NCI-H524 (cell line): ENCODE measurements around the gene SLC38A8.
A peak's percentile ranks its signal among the peaks of the same experiment; 100 is the strongest.

Source experiments
- DNase-seq, 2 experiments: peaks; one replicate each; lab custom pipeline; 2025; lab: John Stamatoyannopoulos, UW

The SLC38A8 gene

DNA sequence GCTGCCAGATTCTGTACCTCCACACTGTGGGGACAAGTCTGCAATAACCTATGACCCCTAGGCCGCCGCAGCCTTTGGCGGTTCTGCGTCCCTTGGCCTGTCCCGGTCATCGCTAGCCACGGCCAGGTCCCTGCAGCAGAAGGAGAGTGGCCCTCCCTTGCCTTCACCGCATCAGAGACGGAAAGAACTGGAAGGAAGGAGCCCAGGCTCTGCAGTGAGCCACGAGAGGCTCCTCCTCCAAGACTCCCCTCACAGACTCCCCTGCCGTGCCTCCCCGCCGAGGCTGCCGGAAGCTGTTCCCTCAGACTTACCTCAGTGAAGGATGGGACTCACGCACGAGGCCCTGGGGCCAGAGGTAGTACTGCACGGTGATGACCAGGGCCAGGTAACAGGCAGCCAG is 11.0 kb downstream of the SLC38A8 start:
- DNase-seq: no peak

DNA sequence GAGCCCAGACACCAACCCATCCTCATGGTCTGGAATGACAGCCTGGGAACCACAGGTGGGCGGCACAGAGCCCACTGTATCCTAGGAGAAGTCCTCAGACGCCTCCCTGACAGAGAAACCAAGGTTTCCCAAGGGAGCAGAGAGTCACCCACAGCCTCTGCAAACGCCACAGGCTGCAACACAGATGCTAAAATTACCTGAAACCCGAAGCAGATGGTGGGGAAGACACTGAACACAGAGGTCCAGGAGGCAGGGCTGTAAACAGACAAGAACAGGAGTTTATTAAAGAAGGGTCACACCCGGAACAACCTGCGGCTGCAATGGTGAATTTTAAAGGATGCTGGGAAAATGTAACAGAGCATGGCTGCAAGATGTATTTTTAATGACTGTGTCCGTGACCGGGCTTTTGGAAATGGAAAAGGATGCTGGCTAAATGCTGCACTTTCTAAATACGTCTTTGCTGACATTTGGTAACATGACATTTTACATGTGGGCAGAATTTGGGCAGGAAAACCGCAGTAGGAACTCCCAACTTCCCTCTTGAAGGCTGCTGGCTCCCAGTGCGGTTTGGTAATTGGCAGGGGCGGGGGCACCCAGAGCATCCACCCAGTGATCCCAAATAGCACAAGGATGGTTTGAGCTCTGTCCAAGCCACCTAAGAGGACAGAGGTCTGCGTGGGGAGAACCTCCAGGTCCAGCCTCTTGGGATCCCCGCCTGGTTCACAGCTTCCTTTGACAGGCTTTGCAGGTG is 13.1 kb downstream of the SLC38A8 start:
- peak; percentile 89 to 95 for DNase-seq

DNA sequence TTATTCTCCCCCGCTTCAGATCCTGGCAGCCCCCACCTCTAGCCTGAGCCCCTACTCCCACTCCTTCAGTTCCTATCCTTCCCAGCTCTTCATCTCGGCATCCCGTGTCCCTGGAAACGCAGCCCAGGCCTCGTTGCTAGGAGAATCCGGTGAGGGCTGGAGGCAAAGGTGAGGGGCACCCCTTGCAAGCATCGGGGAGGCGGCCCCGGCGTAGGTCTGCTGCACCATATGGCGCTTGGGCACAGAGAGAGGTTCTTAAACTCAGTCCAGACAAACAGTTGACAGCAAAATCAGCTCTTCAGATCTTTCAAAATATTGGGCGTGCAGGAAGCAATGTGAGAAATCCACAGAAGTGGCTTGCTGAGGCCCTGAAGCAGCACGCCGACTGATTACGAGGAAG is 15.0 kb downstream of the SLC38A8 start:
- peak; percentile 83 to 94 for DNase-seq

DNA sequence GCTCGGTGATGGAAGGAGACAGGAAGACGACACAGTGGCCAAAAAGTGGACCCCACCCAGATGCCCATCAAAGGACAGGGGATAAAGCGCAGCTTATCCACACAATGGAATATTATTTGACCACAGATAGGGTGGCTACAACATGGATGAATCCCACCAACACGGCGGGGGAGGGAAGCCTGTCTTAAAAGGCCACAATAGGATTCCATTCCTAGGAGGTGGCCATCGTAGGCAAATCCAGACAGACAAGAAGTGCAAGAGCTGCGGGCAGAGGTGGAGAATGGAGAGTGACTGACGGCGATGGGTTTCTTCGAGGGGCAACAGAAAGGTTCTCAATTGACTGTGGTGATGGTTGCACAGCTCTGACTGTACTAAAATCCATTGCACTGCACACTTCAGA is 16.0 kb downstream of the SLC38A8 start:
- DNase-seq: no peak

DNA sequence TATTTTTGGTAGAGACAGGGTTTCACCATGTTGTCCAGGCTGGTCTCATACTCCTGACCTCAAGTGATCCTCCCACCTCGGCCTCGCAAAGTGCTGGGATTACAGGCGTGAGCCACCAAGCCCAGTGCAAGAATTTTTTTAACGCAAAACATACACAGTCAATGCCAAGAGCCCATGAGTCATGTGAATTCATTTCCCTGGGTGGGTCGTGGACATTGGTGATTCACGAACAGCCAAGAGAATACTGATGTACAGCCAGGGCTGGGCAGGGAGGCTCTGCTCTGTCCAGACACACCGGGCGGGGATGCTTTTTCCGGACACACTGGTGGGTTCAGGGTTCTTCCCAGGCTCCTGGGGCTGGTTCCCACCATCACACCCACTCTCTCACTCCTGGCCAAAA is 17.7 kb downstream of the SLC38A8 start:
- no peak for DNase-seq

DNA sequence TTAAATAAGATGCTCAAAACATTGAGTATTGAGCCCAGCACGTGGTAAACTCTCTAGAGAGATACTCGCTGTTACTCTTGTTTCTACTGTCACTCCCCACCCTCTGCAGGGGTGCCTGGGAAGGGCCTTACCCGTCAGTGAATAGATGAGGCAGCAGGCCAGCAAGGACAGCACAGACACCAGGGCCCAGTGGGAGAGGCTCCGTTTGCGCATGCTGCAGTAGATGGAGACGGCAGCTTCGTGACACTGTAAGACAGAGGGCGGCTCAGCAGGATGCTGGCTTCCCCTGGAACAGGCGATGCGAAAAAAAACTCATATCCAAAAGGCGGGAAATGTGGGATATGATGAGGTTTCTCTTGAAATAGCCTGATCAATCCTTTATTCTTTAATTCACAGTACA is 20.0 kb downstream of the SLC38A8 start:
- peak in 1 of 2 experiments; percentile 25 for DNase-seq

DNA sequence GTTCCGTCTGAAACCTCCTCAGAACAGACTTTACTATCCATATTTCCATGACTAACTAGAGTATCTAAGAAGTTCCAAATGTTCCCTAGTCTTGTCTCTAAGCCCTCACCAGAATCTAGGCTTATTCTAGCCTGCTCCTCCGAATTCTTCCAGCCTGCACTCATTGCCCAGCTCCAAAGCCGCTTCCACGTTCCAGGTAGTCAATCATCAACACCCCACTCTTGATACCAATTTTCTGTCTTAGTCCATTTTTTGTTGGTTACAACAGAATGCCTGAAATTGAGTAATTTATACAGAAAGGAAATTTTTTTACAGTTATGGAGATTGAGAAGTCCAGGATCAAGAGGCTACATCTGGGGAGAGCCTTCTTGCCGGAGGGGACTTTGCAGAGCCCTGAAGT is 21.1 kb downstream of the SLC38A8 start:
- no peak for DNase-seq

DNA sequence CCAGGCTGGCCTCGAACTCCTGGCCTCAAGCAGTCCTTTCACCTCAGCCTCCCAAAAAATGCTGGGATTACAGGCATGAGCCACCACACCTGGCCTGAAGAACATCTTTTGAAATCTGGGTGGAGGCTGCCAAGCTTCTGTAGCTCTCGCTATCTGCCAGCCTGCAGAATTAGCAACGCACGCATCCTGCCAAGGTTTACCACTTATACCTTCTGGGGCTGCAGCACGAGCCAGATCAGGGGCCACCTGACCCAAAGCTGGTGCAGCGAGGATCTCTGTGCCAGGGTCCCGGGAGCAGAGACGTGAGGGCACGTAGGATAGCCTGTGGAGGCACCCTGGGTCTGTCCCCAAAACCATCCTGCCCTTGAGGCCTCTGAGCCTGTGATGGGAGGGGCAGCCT is 22.2 kb downstream of the SLC38A8 start:
- no peak for DNase-seq

DNA sequence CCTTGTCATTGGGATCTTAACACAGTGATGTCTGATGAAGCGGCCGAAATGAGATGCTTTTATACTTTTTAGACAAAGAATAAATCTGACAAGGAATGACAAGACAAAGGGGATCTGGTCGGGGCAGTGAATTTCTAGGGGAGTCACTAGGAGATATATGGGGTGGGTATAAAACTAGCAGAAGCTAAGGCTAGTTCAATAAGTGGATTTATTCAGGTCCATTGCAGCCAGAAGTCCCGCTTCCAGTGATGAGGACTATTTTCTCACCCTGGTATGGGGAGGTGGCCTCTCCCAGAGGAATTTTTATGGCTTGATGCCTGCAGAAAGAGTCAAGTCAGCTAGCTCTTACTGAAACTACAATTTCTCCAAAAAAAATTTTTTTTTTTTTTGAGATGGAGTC is 23.9 kb downstream of the SLC38A8 start:
- DNase-seq: no peak

DNA sequence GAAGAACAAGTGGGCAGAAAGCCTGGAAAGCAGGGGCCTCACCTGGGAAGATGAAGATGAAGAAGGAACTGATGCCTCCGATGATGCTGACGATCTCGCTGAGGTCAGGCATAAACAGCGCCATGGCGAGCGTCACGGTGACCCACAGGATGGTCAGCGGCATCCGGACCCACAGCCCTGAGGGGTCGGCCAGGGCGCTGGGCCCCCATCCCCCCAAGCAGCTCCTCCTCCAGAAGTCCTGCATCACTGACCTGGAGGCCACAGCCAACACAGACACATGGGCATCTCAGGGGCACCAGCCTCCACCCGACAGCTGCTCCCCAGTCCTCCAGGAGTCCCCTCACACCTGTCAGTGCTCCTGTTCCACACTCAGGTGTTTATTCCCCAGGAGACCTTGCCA is 26.1 kb downstream of the SLC38A8 start:
- no peak for DNase-seq

DNA sequence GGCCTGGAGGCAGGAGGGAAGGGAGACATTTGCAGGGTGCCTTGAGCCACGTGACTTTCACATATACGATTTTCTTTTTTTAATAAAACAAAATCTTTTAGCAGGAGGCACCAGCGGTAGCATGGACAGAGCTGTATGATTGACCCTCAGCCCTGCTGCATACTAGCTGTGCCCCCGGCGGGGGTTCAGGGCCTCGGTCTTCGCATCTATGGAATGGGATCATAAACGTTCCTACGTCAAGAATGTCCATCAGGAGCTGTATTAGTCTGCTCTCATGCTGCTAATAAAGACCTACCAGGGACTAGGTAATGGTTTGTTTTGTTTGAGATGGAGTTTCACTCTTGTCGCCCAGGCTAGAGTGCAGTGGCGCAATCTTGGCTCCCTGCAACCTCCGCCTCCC is 27.2 kb downstream of the SLC38A8 start:
- DNase-seq: no peak

DNA sequence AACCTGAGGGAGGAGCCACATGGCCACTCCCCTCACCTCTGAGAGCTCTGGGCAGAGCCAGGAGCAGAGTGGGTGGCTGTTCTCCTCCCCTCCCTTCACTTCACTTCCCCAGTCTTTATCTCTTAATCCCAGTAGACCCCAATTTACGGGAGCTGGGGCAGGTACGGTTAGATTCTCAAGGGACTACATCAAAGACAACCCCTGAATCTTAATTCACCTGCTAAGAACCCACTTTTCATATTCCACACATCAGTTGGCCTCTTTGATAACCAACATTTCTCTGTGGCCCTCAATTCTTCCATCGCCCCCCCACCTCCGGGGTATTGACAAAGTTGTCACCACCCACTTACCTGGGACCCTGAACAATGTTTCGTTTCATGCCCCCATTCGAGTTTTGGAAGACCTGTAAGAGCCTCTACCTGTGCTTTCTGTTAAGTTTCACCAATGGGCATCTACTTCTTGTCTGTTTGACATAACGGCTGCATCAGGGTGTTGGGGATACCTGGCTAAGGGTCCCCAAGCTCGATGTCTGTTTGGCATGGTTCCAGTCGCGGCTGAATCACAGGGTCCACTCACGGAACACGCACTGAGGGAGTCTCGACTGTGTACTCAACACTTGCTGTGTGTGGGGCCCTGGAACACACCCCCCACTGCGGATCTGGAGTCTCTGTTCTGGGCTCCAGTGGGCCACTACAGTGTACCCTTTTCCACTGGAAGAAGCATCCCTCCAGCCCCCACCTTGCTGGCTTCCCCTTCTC is 27.8 kb downstream of the SLC38A8 start:
- DNase-seq: no peak

DNA sequence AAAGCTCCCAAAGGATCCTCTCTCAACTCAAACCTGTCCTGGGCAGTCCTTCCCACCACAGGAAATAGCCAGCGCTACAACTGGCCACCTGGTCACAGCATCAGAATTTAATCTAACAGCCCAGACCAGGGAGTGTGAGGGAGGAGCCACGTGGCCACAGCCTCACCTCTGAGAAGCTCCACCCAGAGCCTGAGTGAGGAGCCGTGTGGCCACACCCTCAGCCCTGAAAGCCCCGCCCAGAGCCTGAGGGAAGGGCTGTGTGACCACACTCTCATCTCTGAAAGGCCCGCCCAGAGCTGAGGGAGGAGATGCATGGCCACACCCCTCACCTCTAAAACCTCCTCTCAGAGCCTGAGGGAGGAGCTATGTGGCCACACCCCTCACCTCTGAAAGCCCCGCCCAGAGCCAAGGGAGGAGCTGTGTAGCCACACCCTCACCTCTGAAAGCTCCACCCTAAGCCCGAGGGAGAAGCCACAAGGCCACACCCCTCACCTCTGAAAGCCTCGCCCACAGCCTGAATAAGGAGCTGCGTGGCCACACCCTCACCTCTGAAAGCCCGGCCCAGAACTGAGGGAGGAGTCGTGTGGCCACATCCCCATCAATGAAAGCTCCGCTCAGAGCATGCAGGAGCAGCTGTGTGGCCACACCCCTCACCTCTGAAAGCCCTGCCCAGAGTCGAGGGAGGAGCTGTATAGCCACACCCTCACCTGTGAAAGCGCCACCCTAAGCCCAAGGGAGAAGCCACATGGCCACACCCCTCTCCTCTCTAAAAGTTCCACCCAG is 28.6 kb downstream of the SLC38A8 start:
- DNase-seq: peak in 1 of 2 experiments; percentile 54

DNA sequence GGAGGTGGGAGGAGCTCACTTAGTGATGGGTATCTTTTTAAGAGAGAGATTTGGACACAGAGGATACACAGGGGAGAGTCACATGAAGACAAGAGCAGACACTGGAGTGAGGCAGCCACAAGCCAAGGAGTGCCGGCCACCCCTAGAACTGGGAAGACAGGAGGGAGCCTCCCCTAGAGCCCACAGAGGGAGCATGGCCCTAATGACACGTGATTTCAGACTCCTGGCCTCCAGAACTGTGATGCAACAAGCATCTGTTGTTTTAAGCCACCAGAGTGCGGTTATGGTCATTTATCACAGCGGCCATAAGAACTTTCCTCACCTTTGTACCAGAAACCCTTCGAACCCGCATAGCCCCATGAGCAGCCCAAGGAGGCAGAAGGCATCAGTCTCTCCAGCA is 33.3 kb downstream of the SLC38A8 start:
- DNase-seq: no peak

DNA sequence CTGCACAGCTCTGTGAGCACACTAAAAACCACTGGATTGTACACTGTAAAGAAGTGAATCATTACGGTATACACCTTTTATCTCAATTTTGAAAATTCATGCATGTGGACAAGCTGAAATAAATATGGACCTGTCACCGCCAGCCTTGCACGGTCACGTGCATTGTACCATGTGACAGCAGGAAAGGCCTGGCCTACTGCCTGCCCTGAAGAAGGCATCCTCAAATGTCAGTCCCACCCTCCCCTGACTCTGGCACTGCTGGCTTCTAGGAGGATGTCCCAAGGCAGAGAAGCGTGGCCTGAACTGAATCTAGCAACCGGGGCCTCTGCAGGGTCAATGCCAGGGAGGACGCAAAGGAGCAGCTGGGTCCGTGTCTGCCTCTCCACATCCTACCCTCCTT is 34.6 kb downstream of the SLC38A8 start:
- no peak for DNase-seq

DNA sequence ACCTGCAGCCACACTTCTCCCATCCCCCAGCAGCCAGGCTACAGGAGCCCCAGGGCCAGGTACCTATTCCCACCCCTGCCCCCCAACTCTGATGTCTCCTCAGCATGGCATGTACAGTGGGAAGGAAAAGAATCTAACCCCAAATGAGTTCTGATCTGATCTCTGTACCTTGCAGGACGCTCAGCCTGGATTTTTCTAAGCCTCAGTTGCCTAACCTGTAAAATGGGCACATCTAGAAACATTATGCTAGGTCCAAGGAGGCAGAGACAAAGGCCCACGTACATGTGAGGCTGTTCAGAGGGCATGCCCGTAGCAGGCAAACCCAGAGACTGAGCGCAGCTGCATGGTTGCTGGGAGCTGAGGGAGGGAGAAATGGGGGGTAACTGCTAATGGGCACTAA is 35.1 kb downstream of the SLC38A8 start:
- DNase-seq: no peak

DNA sequence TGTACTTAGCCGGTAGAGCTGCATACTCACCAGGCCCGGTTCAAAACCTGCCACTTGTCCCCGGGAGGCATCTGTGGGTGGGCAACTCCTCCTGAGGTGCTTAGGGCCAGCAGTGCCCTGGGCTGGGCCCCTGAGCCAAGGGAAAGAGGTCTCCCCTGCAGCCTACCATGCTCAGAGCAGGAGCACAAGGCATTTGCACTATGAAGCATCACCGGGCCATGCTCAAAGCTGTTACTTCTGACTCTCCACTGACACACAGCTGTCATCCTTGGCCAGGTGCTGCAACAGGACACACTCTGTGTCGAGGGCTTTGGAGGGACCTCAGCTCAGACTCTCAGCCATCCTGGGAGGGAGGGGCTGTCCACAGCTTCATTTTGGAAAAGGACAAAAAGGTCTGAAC is 37.2 kb downstream of the SLC38A8 start:
- peak; percentile 49 to 66 for DNase-seq

DNA sequence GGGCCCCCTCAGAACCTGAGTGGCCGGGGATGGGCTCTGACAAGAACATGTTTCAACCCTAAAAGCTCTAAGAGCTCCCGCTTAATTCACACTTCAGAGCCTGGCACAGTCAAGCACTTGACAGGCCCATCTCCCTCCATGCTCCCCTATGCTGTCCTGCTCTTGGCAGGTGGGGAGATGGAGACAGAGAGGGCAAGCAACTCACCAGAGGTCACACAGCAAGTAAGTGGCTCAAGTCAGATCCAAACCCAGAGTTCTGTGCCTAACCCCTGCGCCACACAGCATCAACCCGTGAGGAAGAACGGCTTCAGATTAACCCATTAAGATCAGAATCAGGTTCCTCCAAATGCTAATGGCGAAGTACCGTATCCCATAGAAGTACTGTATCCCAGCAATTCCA is 38.2 kb downstream of the SLC38A8 start:
- DNase-seq: no peak

DNA sequence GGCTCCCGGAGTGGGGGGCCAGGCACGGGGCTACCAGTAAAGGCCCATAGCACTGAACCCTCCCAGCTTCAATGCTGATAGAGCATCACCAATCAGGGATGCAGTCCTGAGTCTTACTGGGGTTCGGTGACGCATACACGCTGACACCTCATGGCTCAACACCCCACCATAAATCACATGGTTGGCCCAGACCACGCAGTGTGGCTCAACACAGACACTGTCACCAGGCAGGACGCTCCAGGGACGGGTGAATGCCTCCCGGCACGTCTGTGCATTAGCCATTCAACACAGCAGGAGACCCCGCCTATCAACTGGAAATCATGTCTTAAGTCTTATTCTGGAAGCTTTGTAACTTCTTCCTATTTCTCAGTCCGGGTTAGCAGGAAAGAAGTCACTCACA is 39.6 kb downstream of the SLC38A8 start:
- DNase-seq: no peak

DNA sequence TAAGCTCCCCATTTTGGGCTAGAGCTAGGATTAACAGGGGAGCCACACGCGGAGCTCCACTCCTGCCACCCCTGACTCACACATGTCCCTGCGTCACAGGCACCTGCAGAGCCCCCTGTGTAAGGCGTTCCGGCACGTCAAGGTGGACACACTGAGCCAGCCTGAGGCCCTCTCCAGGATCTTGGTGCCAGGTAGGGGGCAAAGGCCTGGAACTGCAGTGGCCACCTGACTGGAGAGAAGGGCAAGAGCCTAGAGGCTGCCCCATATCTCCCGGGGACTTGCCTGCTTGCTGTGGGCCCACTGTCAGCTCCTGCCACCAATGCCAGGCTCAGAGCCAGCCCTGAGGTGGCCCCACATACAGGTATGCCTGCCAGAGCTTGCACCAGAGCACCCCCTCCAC is 40.9 kb downstream of the SLC38A8 start:
- DNase-seq: no peak

DNA sequence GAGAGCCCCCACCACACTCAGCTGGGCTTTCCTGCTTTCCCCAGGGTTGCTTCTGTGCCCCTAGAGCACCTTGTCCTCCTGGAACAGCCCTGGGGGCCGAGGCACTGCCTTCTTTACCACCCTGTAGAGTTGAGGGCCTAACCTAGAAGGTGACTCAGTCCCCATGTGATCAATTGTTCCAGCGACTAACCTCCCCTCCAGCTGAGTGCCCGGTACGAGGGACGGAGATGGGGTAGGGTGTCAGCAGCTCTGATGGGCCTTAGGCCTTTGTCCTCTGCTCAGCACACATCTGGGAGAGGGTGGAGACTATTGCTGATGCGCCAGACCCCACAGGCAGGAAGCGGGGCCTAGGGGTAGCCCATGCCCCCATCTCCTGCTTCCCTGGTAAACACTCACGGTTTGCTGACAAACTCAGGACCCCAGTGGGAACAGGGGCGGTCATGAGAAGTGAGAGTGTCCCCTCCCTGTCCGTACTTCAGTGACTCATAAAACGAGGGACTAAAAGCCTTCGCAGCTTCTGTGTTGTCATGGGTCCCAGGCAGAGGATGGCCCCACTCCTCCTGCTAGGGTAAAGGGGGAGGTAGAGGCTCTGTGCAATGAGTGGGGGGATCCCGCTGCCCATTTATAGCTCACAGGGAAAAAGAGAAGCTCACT is 41.5 kb downstream of the SLC38A8 start:
- no peak for DNase-seq

DNA sequence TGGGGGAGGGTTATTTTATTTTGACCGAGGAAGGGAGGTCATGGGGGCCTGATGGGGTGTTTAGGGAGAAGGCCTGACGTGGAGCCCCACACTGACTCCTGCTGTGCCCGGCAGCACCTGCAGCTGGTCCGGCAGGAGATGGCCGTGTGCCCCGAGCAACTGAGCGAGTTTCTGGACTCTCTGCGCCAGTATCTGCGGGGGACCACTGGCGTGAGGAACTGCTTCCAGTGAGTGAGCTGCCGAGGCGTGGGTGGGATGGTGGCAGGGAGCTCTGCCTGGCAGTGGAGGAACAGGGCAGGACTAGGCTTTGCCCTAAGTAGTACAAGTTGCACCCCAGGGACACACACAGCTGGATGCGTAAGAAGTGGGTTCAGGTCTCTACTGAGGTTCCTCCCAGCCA is 44.5 kb downstream of the SLC38A8 start:
- DNase-seq: no peak
